Vagina (tissue), 2 donors: ENCODE data around the gene INHBB. TPM values are rescaled to one million over a fixed set of nuclear protein-coding genes. Genes with fewer than 3 reads are reported as not detected.

ENCODE experiments used
- DNase-seq, 2 donors: peaks; one replicate each; pipeline ENCODE4 v3.0.0-alpha.2; 2017; ENCODE audit errors: extremely low spot score in 2 of 2
- H3K27ac ChIP-seq: fragments of 200-600 bp; sonication (generic); one replicate; pipeline ENCODE4 v1.5.1; 2019
- H3K27me3 ChIP-seq: fragments of 200-600 bp; sonication (generic); one replicate; pipeline ENCODE4 v1.5.1; 2019
- H3K36me3 ChIP-seq, 2 donors: fragments of 200-600 bp; sonication (generic); one replicate each; pipeline ENCODE4 v1.5.1; 2017 to 2019
- H3K4me1 ChIP-seq: fragments of 200-600 bp; sonication (generic); one replicate; pipeline ENCODE4 v1.5.1; 2019
- H3K4me3 ChIP-seq, 2 donors: fragments of 200-600 bp; sonication (generic); 1 replicate in 1 of 2; 2 replicates in 1 of 2; pipeline ENCODE4 v1.5.1; 2016 to 2019
- H3K9me3 ChIP-seq: fragments of 200-600 bp; sonication (generic); one replicate; pipeline ENCODE4 v1.5.1; 2019
- POLR2A ChIP-seq, 2 donors: fragments of 450-650 bp; IDR thresholded peaks; one replicate each; pipeline ENCODE4 v1.6.1; 2017; ENCODE audit warnings: antibody characterized with exemption in 2 of 2, mild to moderate bottlenecking in 2 of 2, moderate library complexity in 2 of 2
- POLR2AphosphoS5 ChIP-seq, 2 donors: sonication (generic); formaldehyde crosslinking; IDR thresholded peaks; one replicate each; pipeline ENCODE4 v1.9.0; 2017; ENCODE audit warnings: antibody characterized with exemption in 2 of 2, mild to moderate bottlenecking in 2 of 2, low read depth in 1 of 2; ENCODE audit not compliant: insufficient read depth in 1 of 2
- intact Hi-C: fragments of 100-400 bp; cut with DNase I; formaldehyde crosslinking; loops from one replicate; pipeline ENCODE4 v1.15.1; 2023
- total RNA-seq: library from RNA; depleted of rRNA; stranded (reverse); fragments of >200 nt; gene quantifications from one replicate; pipeline ENCODE4 v1.2.3, GENCODE V29; 2016
- TF ChIP-seq, protein P1 (sequence below), 3 experiments: fragments of 450-650 bp in 2 of 3; fragments of 200-600 bp in 1 of 3; sonication (generic) in 1 of 3; IDR thresholded peaks; one replicate each; pipeline ENCODE4 v1.5.1; 2017 to 2019; ENCODE audit warnings: antibody characterized with exemption in 3 of 3, mild to moderate bottlenecking in 2 of 3, moderate library complexity in 2 of 3

INHBB gene
- total RNA-seq, 1 donor from 2014 or later = 19.4 TPM

DNA sequence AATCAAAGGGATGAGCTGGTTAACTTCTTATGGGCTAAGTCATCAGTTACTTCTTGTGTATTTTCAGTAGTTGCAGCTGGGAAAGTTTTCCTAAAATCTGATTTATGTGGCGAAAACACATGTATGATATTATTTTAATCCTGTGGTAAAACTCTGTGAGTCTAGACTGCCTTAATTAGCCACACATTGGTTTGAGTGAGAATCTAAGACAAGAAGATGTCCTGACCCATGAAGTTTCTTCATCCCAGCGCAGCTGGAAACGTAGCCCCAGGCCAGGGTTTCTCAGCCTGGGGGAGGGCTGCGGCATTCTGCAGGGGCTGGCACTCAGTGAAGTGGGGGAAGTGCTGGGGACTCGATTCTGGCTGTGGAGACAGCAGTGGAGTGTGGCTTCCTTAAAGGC, 44.7 kb upstream of the INHBB start:
- H3K27me3 ChIP-seq = no peaks in the 10 kb centered on the region
- intact Hi-C loops = no loop called here
- no peaks in the 10 kb centered on the region for H3K9me3 ChIP-seq
- H3K4me1 ChIP-seq = no peaks in the 10 kb centered on the region
- DNase-seq = no peak
- H3K4me3 ChIP-seq = no peak overlapping the region
- no peak overlapping the region for H3K27ac ChIP-seq
- H3K36me3 ChIP-seq = no peaks in the 10 kb centered on the region
- TF ChIP-seq POLR2A (IDR thresholded peaks at IDR 0.05) (no peak), POLR2AphosphoS5 (IDR thresholded peaks at IDR 0.05; ENCODE audit: insufficient read depth in 1 of 2, low read depth in 1 of 2) (no peak)
- TF ChIP-seq, protein P1, sequence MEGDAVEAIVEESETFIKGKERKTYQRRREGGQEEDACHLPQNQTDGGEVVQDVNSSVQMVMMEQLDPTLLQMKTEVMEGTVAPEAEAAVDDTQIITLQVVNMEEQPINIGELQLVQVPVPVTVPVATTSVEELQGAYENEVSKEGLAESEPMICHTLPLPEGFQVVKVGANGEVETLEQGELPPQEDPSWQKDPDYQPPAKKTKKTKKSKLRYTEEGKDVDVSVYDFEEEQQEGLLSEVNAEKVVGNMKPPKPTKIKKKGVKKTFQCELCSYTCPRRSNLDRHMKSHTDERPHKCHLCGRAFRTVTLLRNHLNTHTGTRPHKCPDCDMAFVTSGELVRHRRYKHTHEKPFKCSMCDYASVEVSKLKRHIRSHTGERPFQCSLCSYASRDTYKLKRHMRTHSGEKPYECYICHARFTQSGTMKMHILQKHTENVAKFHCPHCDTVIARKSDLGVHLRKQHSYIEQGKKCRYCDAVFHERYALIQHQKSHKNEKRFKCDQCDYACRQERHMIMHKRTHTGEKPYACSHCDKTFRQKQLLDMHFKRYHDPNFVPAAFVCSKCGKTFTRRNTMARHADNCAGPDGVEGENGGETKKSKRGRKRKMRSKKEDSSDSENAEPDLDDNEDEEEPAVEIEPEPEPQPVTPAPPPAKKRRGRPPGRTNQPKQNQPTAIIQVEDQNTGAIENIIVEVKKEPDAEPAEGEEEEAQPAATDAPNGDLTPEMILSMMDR (IDR thresholded peaks at IDR 0.05) = no peak

DNA sequence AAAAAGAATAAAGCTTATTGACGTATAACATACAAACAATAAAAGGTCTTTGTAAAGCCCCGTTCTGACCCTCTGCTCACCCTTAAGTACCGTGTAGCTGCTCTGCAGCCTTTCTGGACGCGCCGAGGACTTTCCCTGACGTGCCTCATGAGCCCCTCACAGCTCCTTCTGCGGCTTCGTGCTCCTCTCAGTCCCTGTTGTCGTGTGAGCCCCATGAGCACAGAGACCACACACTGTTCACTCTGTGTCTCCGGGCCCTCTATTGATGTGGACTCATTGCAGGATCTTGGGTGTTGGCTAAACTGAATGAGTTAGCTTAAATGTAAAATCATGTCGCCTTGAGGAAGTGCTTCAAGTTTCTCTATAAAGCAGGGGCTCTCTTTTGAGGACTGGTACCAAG, 43.6 kb upstream of the INHBB start:
- Histone ChIP-seq H3K4me1 (no peaks in the 10 kb centered on the region), H3K36me3 (no peaks in the 10 kb centered on the region), H3K4me3 (no peak overlapping the region), H3K27ac (no peak overlapping the region), H3K9me3 (no peaks in the 10 kb centered on the region), H3K27me3 (no peaks in the 10 kb centered on the region)
- intact Hi-C loops = no loop called here
- no peak for DNase-seq
- TF ChIP-seq, protein P1 (IDR thresholded peaks at IDR 0.05) = no peak
- TF ChIP-seq POLR2AphosphoS5 (IDR thresholded peaks at IDR 0.05; ENCODE audit: insufficient read depth in 1 of 2, low read depth in 1 of 2) (no peak), POLR2A (IDR thresholded peaks at IDR 0.05) (no peak)

DNA sequence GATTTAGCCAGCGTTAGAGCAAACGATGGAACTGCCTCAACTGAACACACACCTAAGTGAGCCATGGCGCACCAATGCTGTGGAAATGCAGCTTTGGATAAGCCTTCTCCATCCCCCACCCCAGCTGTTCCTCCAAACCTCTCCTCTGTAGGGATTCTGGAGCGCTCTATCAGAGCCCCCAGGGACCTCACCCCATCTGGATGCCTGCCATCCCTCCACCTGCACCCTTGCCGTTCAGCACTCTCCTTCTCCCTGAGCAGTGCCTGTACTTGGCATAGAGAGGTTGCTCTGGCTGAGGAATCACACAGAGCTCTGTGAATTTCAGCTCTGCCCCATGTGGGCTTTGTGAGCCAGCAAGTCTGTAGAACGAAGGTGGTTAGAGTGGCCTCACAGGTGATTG, 42.8 kb upstream of the INHBB start:
- Histone ChIP-seq H3K27me3 (no peaks in the 10 kb centered on the region), H3K4me3 (no peak overlapping the region), H3K9me3 (no peaks in the 10 kb centered on the region), H3K27ac (no peak overlapping the region), H3K4me1 (no peaks in the 10 kb centered on the region), H3K36me3 (no peaks in the 10 kb centered on the region)
- intact Hi-C loops = no loop called here
- DNase-seq = no peak
- TF ChIP-seq, protein P1 (IDR thresholded peaks at IDR 0.05) = no peak
- TF ChIP-seq POLR2AphosphoS5 (IDR thresholded peaks at IDR 0.05; ENCODE audit: insufficient read depth in 1 of 2, low read depth in 1 of 2) = no peak
- no peak for TF ChIP-seq POLR2A (IDR thresholded peaks at IDR 0.05)

DNA sequence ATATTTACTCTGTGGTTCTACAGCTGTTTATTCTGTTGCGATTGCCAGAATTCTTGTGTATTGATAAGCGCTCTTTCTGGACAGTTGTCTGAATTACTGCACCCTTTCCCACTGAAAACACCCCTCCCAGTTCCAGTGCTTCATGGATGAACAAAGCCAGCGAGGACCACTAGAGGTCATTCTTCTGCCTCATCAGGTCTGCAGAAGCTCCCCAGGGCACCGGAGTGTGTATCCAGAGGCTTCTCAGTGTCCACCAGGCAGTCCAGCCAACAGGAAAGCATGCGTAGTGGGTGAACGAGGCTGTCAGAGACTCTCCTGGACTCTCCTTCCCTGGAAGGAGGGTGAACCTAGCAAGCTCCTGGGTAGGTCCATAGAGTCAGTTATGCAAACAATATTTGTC, 40.6 kb upstream of the INHBB start:
- Histone ChIP-seq H3K27ac (no peak overlapping the region), H3K36me3 (no peaks in the 10 kb centered on the region), H3K4me3 (no peak overlapping the region), H3K4me1 (no peaks in the 10 kb centered on the region), H3K27me3 (no peaks in the 10 kb centered on the region), H3K9me3 (no peaks in the 10 kb centered on the region)
- intact Hi-C loops = no loop called here
- TF ChIP-seq POLR2A (IDR thresholded peaks at IDR 0.05) (no peak), POLR2AphosphoS5 (IDR thresholded peaks at IDR 0.05; ENCODE audit: insufficient read depth in 1 of 2, low read depth in 1 of 2) (no peak)
- TF ChIP-seq, protein P1 (IDR thresholded peaks at IDR 0.05) = no peak
- no peak for DNase-seq

DNA sequence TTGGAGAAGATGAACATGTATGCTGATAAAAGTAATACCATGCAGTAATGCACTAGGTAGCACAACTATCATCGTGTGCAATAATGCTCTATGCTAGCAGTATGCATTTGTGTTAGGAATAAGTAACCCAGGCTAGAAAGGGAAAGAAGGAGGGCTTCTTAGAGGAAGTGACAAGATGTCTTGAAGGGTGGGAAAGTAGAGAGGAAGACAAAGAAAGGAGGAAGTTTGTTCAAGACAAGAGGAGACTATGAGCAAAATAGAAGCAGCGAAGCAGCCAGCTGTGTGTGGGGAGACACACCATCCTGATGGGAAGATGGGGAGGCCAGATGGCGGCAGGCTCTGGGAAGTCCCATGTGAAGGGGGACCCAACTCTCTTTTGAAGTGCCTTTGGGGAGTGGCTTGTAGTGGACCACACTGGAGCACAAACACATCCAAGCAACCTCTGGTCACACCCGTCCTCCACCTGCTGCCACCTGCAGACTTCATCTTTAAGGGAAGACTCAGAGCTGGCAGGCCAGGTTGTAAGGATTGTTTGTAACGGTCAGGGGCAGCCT, 39.9 kb upstream of the INHBB start:
- Histone ChIP-seq H3K36me3 (no peaks in the 10 kb centered on the region), H3K9me3 (no peaks in the 10 kb centered on the region), H3K27ac (no peak overlapping the region), H3K27me3 (no peaks in the 10 kb centered on the region), H3K4me3 (no peak overlapping the region), H3K4me1 (no peaks in the 10 kb centered on the region)
- DNase-seq = no peak
- no peak for TF ChIP-seq POLR2AphosphoS5 (IDR thresholded peaks at IDR 0.05; ENCODE audit: insufficient read depth in 1 of 2, low read depth in 1 of 2)
- no peak for TF ChIP-seq POLR2A (IDR thresholded peaks at IDR 0.05)
- TF ChIP-seq, protein P1 (IDR thresholded peaks at IDR 0.05) = no peak
- intact Hi-C loops = no loop called here
